Measurements from ENCODE around the gene BLACAT1. TPM values are rescaled to one million over a fixed set of nuclear protein-coding genes. Genes with fewer than 3 reads are reported as not detected.

Gene BLACAT1
- not detected in 2 replicates for total RNA-seq

- no peak for DNase-seq (ENCODE audit: low read depth in 2 of 2)
Observed at GRCh38 chr1:205455581-205456382, at the start of gene BLACAT1. TSS of gene BLACAT1 (minus strand) at chr1:205456045.

- DNase-seq (ENCODE audit: low read depth in 2 of 2), result no peak
Observed at GRCh38 chr1:205505076-205505729, 49.4 kb upstream of the BLACAT1 start.

- DNase-seq (ENCODE audit: low read depth in 2 of 2), result no peak
Observed at GRCh38 chr1:205504311-205505075, 48.6 kb upstream of the BLACAT1 start, which contains the start of gene CDK18. TSS of gene CDK18 (plus strand) at chr1:205504669. CDS start at chr1:205523168, 18,499 bp downstream.

- no peak for DNase-seq (ENCODE audit: low read depth in 2 of 2)
Observed at GRCh38 chr1:205502992-205503391, 47.1 kb upstream of the BLACAT1 start.

GRCh38 chr1:205502111-205502810 lies 46.4 kb upstream of the BLACAT1 start:
- no peak for DNase-seq (ENCODE audit: low read depth in 2 of 2)

- no peak for DNase-seq (ENCODE audit: low read depth in 2 of 2)
Observed at GRCh38 chr1:205500240-205501233, 44.7 kb upstream of the BLACAT1 start.

- no peak for DNase-seq (ENCODE audit: low read depth in 2 of 2)
Observed at GRCh38 chr1:205499789-205500188, 43.9 kb upstream of the BLACAT1 start.

- DNase-seq (ENCODE audit: low read depth in 2 of 2), result no peak
Observed at GRCh38 chr1:205497351-205497750, 41.5 kb upstream of the BLACAT1 start.

GRCh38 chr1:205496661-205497060 lies 40.8 kb upstream of the BLACAT1 start:
- no peak for DNase-seq (ENCODE audit: low read depth in 2 of 2)

GRCh38 chr1:205495237-205495823 lies 39.5 kb upstream of the BLACAT1 start:
- no peak for DNase-seq (ENCODE audit: low read depth in 2 of 2)

- no peak for DNase-seq (ENCODE audit: low read depth in 2 of 2)
Observed at GRCh38 chr1:205494115-205494514, 38.3 kb upstream of the BLACAT1 start.

GRCh38 chr1:205493241-205494085 lies 37.6 kb upstream of the BLACAT1 start:
- peak; percentile 6 to 10 for DNase-seq (ENCODE audit: low read depth in 2 of 2)

GRCh38 chr1:205492774-205493173 lies 36.9 kb upstream of the BLACAT1 start:
- no peak for DNase-seq (ENCODE audit: low read depth in 2 of 2)

- DNase-seq (ENCODE audit: low read depth in 2 of 2), result no peak
Observed at GRCh38 chr1:205492201-205492667, 36.4 kb upstream of the BLACAT1 start.

- no peak for DNase-seq (ENCODE audit: low read depth in 2 of 2)
Observed at GRCh38 chr1:205491794-205492193, 35.9 kb upstream of the BLACAT1 start.

GRCh38 chr1:205488074-205488723 lies 32.4 kb upstream of the BLACAT1 start:
- peak; percentile 60 to 71 for DNase-seq (ENCODE audit: low read depth in 2 of 2)

GRCh38 chr1:205486258-205486657 lies 30.4 kb upstream of the BLACAT1 start:
- no peak for DNase-seq (ENCODE audit: low read depth in 2 of 2)
